DMS79 (cell line): Measurements from ENCODE around the gene ZNF319.
A peak's percentile ranks its signal among the peaks of the same experiment; 100 is the strongest.
"Not testable (repeated sequence)": the region's sequence is repeated elsewhere in the genome, so short reads cannot be mapped to it uniquely, and the experiment has no call there.

Source experiments
- DNase-seq: peaks from one replicate; lab custom pipeline; 2025; lab: John Stamatoyannopoulos, UW

The ZNF319 gene

DNA sequence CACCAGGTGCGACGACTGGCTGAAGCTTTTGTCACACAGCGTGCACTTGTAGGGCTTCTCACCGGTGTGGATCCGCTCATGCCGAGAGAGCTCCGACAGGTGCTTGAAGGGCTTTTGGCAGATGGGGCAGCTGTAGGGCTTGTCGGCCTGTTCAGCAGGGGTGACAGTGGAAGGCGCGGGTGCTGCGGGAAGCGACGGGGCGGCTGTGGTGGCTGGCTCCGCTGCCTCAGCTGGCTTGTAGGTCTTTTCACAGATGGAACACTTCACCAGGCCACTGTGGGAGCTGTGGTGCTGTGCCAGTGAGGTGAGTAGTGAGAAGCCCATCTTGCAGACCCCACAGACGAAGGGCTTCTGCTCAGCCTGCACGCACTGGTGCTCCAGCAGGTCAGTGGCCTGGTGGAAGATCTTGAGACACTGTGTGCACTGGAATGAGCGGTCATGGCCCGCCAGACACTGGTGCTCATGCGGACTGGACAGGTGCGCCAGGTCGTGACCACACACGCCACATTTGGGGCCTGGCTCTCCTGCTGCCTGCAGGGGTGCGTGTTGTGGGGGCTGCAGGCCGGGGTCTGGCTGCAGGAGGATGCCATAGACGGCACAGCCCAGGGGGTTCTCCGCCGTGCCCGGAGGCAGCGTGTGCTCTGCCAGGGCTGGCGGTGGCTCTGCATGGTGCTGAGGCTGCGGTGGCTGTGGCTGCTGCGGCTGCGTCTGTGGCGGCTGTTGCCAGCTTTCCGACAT lies 2.8 kb downstream of the ZNF319 start:
- no peak for DNase-seq

DNA sequence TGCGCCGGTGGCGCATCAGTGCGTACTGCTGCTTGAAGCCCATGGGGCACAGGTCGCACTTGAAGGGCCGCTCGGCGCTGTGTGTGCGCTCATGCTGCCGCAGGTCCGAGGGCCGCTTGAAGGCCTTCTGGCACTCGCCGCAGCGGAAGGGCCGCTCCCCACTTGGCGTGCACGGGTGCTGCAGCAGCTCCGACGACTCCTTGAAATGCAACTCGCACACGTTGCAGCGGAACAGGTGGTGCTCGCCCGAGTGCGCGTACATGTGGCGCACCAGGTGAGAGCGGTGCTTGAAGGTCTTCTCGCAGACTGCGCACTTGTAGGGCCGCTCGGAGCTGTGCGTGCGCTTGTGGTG lies 3.3 kb downstream of the ZNF319 start:
- no peak for DNase-seq

DNA sequence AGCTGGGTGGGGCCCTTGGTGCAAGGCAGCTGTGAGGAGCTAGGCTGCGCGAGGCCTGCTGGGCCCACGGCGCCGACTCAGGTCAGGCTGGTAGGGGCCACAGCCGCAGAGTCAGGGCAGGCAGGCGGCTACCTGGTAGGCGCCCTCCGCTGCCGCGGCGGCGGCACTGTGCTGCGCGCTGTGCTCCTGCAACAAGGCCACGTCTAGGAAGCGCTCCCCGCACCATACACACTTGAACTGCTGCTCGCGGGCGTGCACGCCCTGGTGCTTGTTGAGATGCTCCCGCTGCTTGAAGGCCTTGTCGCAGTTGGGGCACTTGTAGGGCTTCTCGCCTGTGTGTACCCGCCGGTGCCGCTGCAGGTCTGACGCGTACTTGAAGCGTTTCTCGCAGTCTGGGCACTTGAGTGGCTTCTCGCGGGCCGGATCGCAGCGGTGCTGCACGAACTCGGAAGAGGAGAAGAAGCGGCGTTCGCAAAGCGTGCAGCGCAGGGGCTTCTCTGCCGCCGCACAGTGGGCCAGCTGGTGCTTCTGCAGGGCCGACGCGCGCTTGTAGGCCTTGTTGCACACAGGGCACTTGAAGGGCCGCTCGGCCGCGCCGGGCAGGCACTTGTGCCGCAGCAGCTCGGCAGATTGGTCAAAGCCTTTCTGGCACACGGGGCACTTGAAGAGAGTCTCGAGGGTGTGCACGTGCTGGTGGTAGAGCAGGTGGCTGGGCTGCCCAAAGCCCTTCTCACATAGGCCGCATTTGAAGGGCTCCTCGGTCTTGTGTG lies 3.9 kb downstream of the ZNF319 start:
- no peak for DNase-seq

DNA sequence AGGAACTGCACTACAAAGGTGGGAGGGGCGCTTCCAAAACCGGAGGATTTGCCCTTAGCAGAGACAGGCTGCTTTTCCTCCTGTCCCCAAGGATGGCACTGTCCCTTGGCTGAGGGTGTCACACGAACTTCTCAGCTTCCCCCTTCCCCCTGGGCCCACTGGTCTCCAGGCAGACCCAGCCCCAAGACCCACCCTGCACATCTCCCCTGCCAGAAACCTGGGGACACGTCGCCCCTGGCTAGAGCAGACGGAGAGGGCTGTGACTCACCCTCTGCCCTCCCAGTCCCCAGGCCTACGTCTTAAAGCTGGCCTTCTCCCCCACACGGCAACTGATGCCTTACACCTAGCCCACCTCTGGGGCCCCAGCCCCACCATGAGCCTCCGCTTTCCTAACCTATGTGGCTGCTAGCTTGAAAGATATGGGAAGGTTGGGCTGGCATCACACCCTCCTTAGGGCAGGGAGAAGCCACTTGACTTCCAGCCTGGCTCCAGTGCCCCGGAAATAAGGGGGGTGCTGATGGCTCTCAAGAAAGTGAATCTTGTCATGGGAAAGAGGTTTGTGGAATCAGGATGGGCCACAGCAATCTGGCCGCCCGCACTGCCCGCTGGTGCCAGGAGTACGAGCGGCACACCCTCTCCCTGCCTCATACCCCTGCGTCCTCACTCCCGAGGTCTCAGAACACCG lies 4.6 kb downstream of the ZNF319 start:
- no peak for DNase-seq

- DNase-seq, result no peak
Observed at GRCh38 chr16:57994778-57995177, 5.7 kb downstream of the ZNF319 start.

GRCh38 chr16:57994361-57994760 lies 6.1 kb downstream of the ZNF319 start:
- no peak for DNase-seq

- DNase-seq, result no peak
Observed at GRCh38 chr16:57993897-57994296, 6.6 kb downstream of the ZNF319 start.

GRCh38 chr16:57993438-57993837 lies 7.0 kb downstream of the ZNF319 start:
- peak; percentile 81 for DNase-seq

GRCh38 chr16:57992084-57992483 lies 8.4 kb downstream of the ZNF319 start:
- no peak for DNase-seq

GRCh38 chr16:57991551-57992059 lies 8.9 kb downstream of the ZNF319 start:
- DNase-seq, result no peak

- peak; percentile 67 for DNase-seq
Observed at GRCh38 chr16:57988929-57989328, 11.5 kb downstream of the ZNF319 start.

DNA sequence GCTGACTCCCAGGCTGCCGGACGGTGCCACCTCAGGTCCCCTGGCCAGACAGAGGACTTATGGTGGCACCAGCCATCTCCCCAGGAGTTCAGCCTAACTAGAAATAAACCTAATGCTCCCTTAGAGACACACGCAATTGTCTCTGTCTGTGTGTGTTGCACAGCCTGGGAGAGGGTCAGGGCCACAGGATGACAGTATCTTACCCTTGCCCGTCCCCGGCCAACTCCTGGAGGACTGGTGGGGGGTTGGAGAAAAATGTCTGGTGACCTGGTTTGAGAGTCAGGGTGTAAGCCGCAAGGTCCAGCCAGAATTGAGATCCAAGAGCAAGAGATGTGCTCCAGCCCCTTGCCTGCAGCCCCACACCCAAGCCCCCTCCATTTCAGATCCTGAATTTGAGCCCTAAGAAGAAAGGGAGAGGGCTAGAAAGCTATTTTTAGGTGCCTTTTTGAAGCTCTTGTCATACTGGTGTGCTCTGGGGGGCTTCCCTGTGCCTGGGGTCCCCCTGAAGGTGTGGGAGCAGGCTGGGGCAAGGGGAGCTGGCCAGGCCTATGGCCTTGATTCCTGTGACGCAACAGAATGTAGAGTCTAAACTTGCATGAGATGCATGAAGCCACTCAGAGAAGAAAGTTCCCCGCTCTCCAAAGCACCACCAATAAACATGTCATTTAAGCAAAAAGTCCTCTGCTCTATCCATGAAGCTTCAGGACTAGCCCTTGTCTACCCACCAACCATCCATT lies 12.9 kb downstream of the ZNF319 start:
- no peak for DNase-seq

GRCh38 chr16:57986196-57986595 lies 14.3 kb downstream of the ZNF319 start:
- no peak for DNase-seq

- no peak for DNase-seq
Observed at GRCh38 chr16:57985204-57986181, 15.0 kb downstream of the ZNF319 start.

DNA sequence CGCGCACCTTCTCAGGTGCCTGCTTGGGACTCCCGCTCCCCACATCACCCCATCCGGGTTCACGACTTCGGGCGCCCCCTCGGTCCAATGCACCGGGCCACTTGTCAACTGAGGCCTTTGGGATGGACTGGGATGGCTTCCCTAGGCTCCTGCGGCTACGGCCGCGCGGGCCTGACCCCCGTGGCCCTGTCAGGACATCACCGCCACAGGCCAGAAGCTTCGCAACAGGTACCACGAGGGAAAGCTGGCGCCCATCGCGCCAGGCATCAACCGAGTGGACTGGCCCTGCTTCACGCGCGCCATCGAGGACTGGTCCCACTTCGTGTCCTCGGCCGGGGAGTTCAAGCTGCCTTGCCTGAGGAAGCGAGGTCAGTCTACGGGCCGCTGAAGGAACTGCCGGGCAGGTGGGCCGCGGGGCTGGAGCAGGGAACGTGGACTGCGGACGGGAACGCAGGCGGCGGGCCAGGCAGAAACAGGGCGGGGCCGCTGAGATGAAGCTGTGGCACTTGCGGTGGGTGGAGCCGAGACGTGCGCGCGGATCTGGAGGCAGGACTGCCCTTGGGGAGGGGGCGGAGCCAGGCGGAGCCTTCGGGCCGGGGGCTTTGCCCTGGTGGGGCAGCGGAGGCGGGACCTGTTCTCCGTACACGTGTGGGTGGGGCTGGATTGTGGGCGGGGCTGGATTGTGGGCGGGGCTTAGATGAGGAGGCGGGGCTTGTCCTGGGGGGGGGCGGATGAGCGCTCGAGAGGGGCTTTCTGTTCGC lies 15.8 kb downstream of the ZNF319 start:
- no peak for DNase-seq

- DNase-seq, result no peak
Observed at GRCh38 chr16:57982385-57982784, 18.1 kb downstream of the ZNF319 start.

DNA sequence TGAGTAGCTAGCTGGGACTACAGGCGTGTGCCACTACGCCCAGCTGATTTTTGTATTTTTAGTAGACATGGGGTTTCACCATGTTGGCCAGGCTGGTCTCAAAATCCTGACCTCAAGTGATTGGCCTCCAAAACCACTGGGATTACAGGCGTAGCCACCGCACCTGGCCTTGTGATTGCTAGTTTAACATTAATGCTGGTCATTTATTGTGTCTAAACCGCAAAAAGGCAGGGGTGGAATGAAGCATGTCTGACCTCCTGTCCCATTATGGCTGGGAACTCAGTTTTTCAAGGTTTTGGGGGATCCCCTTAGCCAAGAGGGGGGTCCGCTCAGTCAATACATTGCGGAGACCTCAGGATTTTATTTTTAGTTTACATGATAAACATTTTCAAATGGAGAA lies 18.8 kb downstream of the ZNF319 start:
- no peak for DNase-seq

GRCh38 chr16:57979006-57979585 lies 21.4 kb downstream of the ZNF319 start:
- DNase-seq, result no peak

DNA sequence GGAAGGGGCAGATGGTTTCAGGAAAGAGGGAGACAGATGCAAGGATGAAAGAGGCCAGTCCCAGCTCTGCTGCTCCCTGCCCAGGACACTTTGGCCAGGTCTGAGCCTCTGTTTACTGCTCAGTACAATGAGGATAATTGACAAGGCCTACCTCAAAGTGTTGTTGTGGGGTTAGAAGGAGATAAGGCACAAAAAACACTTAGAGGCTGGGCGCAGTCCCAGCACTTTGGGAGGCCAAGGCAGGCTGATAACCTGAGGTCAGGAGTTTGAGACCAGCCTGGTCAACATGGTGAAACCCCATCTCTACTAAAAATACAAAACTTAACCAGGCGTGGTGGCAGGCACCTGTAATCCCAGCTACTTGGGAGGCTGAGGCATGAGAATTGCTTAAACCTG lies 22.4 kb downstream of the ZNF319 start:
- DNase-seq, result not testable (repeated sequence)
